Nucleus accumbens (tissue), 56 donors: ENCODE data around the gene HPCAL1.
"Not testable (repeated sequence)": the region's sequence is repeated elsewhere in the genome, so short reads cannot be mapped to it uniquely, and the experiment has no call there.

Experiments used
- DNase-seq, 56 donors: peaks; one replicate each; lab custom pipeline; 2025; lab: John Stamatoyannopoulos, UW

The HPCAL1 gene

DNA sequence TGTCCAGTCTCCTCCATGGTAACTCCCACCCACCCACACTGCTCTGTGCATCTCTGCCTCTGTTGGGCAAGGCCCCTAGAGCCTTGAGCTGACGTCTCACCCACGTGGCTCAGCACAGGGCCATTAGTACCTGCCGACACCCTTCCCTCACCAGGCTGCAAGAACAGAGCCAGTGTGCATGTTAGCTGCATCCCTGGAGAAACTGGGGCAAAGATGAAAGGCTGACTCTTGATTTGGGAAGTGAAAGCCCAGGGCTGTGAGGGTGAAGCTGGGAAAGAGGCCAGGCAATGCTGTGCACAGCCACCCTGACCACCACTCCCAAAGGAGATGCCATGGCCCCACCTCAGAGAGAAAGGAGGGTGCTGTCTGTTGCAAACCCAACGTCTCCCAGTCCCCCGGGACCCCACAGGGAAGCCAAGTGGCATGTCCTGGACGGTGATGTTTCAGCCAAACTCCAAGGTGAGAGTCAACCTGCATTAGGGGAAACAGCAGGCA, 20.0 kb upstream of the HPCAL1 start:
- DNase-seq = no peak

DNA sequence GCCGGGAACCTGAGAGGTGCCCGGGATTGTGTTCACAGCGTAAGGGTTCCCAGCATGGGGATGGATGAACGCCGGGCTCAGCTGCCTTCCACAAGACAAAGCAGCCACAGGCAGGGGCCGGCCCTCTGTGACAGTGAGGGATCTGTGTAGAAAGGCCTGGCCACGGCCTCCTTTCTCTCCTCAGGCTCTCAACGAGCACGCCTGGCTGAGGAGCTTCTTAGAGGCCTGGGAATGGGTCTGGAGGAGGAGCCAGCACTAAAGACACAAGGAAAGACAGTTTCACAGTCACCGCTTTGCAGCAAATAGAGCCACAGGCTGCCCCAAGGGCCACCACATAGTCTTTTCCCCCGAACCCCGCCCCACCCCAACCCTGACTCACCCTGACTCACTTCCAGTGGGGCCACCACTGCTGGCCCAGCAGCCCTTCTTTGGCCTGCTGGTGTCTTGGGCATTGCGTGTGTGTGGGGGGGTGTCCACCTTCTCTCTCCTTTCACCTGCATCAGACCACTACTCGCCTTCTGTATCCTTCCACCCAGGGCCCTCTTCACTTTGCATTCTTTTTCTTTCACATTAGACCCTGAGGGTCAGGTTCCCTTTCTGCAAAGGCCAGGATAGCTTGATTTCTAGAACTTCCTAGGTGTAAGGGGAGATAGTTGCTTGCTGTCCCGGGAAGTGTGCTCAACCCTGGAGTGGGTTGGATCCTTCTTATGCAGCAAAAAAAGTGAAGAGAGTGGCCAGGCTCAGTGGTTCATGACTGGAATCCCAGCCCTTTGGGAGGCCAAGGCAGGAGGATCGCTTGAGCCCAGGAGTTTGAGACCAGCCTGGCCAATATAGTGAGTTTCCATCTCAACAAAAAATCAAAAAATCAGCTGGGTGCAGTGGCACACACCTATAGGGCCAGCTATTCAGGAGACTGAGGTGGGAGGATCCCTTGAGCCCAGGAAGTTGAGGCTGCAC, 19.3 kb upstream of the HPCAL1 start:
- peak in 23 of 56 donors; percentile 13 to 72 (median 27) for DNase-seq

DNA sequence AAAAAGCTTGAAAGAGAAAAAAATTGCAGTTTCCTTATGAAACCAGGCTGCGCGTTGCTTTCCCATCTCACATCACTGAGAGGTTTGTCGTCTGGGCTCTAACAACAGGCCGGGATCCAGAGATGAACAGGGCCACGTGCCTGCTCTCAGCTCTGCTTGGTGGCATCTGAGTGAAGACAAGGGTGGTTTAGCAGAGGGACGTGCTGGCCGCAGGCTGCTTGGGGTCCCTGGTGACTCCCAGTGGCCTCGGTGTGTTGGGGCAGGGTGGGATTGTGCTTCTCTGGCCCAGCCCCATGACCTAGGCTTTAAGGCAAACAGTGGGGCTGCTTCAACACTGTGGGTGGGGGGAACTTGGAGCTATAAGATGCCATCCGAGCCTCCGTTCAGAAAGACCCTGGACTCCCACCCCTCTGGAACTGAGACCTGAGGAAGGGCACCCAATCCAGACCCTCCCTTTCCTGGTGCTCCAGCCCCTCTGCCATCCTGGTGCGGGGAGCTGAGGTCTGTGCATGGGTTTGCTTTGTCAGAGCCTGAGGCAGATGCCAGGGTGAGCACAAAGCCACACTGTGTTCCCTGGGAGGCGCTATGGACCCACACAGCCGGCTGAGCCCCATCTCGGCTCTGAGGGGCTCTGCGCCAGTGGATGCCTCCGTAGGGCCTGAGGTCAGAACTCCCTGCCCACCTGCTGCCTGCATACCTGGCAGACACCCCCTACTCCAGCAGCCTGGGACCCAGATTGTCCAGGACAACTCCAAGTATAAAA, 18.4 kb upstream of the HPCAL1 start:
- peak in 49 of 56 donors; percentile 29 to 87 (median 73) for DNase-seq

DNA sequence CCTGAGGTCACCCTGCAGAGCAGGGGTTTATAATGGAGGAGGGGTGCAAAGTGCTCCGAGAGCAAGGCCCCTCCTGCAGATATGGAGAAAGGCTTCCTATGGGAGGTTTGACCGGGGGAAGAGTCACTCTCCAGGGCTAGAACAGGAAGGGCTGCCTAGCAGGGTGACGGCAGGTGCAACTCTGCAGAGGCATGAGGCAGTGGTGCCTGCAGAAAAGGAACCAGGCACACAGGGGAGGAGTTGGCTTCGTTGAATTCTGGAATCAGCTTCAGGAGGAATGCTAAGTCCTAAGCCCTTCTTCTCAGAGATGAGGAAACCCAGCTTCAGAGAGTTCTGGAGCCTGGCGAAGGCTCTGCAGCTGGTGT, 17.5 kb upstream of the HPCAL1 start:
- peak in 1 of 56 donors; percentile 54 for DNase-seq

DNA sequence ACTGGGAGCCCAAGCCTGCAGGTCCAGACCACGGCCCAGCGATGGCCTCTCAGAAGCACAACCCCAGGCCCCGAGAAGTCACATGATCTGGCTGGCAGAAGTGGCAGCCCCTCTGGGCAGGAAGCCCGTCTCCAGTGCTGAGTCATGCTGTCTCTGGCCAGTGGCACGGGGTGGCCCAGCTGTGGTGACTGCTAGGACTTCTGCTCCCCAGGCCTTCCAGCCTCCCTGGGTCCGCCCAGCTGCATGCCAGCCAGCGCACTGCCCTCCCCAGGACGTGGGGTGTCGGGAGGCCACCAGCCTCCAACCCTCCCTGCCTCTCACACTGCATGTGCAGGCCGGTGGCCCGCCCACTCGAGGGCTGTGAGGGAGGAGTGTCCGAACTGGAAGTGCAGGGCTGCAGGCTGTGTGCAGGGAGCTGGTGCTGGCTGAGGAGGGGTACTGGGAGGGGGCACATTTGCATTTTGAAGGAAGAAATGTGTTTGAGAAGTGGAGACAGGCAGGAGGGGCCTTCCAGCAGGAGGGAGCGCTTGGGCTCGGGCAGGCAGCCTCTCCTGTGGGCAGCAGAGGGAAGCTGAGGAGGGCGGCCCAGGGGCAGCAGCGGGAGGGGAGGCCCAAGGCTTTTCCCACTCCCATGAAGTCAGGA, 17.0 kb upstream of the HPCAL1 start:
- peak; percentile 27 to 95 (median 86) for DNase-seq

DNA sequence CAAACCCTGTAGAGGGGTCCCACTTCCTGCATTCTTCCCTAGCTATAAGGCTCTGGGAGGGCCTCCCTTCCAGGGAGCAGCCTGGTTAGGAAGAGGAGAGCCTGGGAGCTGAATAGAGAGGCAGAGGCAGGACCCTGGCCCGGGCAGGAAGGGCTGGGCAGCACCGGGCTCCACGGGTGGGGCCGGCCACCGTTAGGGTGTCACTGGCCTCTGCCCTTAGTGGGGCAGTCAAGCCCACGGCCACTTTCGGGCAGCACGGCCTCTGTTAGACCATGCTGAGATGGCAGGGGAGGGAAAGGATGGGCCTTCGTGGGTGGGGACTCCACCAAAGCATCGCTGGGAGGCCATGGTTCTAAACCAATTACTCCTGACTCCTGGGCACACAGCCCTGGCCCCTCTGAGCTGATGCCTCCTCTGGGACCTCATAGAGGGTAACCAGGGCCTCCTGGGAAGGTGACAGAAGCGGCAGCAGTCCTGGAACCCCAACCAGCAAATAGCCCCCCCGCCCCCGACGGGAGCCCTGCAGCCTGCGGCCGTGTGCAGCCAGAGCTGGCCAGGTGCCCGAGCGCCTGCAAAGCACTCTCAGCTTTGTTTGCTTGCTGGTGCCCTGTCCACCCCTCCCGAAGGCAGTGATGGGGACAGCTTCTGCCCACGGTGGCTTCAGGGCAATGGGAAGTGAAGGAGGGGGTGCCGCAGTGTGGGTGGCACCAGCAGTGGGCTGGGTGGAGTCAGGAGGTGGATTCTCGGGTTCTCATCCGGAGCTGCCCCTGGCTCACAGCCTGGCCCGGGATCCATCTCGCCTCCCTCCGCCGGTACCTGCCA, 16.3 kb upstream of the HPCAL1 start:
- peak in 22 of 56 donors; percentile 5 to 65 (median 30) for DNase-seq

DNA sequence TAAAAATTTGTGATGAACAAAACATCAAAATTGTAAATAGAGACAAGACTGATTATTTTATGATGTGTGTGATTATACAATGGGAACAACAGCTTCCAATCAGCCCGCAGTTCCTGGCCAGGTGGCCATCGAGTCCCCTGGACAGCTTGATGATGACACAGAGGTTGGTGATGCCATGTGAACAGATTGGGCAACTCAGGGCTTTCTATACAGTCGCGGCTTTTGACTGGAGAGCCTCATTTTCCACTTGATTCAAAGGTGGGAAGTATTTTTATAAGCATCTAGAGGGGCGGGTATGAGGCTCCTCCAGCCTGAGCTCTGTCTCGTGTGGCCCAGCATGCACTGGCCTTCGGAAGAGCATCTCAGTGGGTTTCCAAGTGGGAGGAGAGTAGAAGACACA, 14.9 kb upstream of the HPCAL1 start:
- no peak for DNase-seq

DNA sequence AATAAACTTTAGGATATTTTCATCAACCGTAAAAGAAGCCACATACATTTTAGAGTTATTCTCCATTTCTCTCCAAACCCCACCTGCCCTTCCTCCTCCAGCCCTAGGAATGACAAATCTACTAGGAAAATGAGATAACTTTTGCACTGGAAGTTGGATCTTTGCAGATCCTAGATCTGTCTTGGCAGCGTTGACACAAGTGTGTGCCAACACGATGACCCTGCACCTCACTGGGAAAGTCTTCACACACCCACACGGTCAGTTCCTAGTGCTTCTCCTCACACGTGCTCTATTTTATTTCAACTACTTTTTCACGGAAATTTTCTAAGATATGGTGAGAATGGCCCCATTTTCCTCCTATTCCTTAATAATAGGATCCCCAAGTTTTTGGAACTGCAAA, 14.1 kb upstream of the HPCAL1 start:
- DNase-seq = no peak

DNA sequence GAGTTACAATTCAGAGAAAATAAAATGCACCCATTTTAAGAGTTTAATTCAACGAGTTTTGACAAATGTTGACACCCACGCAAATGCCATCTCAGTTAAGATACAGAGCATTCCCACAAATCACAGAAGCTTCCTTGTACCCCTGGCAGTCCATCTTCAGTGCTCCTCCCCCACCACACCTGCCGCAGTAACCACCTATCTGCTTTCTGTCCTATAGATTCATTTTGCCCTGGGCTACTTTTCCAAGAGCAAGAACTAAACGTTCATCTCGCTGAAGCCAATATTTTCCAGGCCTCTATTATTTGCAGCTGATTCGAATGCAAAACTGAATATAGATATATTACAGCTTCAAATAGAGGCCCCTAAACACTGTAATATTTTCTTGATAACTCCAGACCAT, 13.4 kb upstream of the HPCAL1 start:
- no peak for DNase-seq

DNA sequence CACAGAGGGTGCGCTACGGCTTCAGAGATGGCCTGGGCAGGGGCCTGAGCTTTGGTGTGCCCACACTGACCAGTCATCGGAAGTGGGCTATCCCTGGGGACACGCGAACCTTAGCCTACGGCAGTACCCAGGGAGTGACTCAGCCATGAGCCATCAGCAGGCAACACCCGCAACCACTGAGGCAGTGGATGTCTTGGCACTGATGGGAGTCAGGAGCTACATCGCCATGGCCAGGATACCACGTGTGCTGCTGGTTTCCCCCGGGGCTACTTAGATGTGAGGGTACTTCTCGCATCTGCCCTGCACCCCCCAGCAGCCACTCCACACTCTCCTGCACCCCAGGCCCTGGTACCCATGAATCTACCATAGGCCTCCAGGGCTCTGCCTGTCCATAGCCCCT, 12.8 kb upstream of the HPCAL1 start:
- no peak for DNase-seq

DNA sequence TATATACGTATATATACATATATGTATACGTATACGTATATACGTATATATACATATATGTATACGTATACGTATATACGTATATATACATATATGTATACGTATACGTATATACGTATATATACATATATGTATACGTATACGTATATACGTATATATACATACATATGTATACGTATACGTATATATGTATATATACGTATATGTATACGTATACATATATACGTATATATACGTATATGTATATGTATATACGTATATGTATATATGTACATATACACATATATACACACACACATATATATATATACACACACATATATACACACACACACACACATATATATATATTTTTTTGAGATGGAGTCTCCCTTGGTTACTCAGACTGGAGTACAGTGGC, 11.3 kb upstream of the HPCAL1 start:
- not testable (repeated sequence) for DNase-seq

DNA sequence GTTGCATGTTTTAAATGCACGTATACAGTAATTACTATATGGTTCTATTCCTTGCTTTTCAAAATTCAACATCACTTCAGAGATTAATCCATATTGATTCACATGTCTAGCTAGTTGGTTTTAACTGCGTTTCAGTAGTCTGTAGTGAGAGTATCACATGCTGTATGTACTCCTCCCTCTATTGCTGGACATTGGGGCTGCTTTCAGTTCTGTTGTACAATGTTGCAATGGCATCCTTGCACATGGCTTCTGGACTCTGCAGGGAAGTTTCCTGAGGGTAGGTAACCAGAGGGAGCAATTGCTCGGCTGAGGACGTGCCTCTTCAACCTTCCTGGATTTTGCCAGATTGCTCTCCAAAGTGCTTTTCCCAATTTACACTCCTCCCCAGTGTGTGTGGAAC, 10.7 kb upstream of the HPCAL1 start:
- DNase-seq = no peak

DNA sequence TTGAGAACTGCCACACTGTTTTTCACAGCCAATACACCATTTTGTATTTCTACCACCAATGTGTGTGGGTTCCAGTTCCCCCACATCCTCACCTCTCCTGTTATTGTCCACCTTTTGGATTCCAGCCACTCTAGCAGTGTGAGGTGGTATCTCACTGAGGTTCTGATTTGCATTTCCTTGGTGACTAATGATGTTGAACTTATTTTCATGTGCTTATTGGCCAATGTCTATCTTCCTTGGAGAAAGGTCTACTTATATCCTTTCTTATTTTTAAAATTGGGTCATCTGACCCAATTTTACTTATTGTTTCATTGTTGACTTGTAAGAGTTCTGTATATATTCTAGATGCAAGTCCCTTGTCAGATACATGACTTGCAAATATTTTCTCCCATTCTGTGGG, 9.1 kb upstream of the HPCAL1 start:
- no peak for DNase-seq

DNA sequence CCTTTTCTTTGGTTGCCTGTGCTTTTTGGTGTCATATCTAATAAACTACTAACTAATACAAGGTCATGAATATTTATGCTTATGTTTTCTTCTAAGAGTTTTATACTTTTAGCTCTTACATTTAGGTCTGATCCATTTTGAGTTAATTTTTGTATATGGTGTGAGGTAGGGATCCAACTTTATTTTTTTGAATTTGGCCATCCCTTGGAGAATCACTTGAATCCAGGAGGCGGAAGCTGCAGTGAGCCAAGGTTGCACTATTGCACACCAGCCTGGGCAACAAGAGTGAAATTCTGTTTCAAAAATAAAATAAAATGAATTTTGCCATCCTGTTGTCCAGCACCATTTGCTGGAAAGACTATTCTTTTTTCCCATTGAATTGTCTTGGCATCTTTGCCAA, 8.6 kb upstream of the HPCAL1 start:
- no peak for DNase-seq

DNA sequence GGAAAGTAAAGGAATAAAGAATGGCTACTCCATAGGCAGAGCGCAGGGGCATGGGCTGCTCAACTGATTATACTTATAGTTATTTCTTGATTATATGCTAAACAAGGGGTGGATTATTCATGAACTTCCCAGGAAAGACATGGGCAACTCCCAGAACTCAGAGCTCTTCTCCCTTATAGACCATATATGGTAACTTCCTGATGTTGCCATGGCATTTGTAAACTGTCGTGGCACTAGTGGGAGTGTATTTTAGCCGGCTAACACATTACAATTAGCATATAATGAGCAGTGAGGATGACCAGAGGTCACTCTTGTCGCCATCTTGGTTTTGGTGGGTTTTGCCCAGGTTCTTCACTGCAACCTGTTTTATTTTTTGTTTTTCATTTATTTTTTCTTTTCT, 7.1 kb upstream of the HPCAL1 start:
- DNase-seq = not testable (repeated sequence)

DNA sequence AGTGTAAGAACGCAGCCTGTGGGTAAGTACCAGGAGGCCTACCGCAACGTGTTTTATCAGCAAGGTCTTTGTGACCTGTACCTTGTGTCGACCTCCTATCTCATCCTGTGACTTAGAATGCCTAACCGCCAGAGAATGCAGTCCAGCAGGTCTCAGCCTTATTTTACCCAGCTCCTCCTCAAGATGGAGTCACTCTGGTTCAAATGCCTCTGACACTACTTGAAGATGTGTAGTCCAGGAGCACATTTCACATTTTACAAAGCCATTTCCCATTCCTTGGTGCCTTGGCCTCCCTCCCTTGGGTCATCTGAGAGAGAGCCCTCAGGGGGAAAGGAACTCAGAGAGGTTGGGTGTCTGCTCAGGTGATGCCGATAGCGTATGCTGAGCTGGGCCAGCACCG, 6.6 kb upstream of the HPCAL1 start:
- DNase-seq = no peak

DNA sequence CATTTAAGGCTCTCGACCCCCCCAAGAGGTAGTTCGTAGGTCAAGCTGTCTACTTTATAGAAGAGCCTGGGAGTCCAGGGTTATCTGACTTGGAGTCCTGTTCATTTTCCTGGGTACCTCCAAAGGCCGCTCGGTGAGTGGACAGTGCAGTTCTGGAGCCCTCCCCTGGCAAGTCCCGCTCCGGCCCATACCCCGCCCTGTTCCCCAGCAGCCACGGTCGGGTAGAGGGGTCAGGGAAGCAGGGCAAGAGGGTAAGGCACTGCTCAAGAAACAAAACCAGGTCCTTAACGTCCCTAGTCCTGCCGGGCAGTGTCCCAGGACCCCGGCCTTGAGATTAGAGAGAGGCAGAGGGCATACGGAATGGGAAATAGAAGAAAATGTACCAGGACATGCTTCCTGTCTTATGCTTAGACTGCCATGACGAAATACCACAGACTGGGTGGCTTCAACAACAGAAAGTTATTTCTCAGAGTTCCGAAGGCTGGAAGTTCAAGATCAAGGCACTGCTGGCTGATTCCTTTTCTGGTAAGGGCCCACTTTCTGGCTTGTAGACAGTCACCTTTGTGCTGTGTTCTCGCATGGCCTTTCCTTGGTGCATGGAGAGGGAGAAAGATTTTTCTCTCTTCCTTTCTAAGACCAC, 5.4 kb upstream of the HPCAL1 start:
- DNase-seq = no peak

DNA sequence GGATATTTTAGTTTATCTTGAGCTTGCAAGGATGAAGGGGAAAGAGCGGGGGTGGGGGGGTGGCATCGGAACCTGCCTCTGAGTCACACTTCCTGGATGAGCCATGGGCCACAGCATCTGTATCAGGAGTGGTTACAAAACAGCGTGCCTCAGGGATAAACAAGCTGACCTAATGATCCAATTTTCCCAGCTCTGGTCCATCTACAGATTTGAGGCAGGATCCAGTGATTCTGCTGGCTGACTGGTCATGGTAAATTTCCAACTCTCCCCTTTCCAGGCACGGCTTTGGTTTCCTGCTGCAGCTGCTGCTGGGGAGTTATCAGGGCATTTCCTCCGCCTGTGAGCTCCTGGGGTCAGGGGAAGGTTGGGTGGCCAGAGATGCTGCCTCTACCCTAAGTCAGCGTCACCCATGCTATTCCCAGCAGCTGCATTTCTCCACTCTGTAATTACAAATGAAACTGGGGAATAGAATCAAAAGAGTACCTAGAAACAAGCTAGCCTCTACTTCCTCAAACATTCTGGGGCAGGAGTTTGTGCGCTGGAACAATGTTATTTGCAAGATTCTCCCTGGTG, 4.7 kb upstream of the HPCAL1 start:
- no peak for DNase-seq

DNA sequence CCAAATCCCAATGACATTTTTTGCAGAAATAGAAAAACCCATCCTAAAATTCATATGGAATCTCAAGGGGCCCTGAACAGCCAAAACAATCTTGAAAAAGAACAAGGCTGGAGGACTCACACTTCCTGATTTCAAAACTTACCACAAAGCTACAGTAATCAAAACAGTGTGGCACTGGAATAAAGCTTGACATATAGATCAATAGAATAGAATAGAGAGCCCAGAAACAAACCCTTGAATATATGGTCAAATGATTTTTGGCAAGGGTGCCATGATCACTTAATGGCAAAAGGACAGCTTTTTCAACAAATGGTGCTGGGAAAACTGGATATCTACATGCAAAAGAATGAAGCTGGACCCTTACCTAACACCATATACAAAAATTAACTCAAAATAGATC, 3.9 kb upstream of the HPCAL1 start:
- DNase-seq = not testable (repeated sequence)
